ENCODE results near the gene TSNAXIP1. TPM values are rescaled to one million over a fixed set of nuclear protein-coding genes. Genes with fewer than 3 reads are reported as not detected.

Gene TSNAXIP1
- total RNA-seq, 1 experiment from 2014 or later: 0.84 TPM

DNA sequence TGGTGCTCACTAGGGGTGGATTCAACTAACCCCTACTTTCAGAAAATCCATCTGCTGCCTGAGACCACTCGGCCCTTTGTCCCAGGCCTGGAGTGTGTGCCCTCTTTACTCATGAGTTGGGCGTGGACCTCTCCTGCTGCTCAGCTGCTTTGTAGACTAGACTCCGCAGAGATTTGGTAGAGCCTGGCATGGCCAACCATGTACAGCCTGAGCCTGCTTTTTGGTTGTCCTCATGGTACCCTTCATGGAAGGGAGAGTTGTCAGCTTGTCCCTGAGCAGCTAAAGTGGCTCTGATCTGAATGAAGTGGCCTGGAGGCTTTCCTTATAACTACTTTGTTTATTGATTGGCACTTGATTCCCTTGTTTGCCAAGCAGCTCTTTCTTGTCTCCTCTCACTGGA lies 67.7 kb downstream of the TSNAXIP1 start:
- TF ChIP-seq CTCF (IDR thresholded peaks at IDR 0.05; ENCODE audit: insufficient read depth in 1 of 2, low read depth in 1 of 2, low read length in 1 of 2, severe bottlenecking in 1 of 2, unreplicated experiment in 1 of 2): no peak
- H3K27ac Mint-ChIP-seq (ENCODE audit: unreplicated experiment): peak overlapping the region; percentile 87
- CTCF ChIA-PET: interaction anchor here (2.0 kb wide), 1 partner anchor 9 kb away, joined by 20 read pairs; the partner anchor contains the start of gene NRN1L

DNA sequence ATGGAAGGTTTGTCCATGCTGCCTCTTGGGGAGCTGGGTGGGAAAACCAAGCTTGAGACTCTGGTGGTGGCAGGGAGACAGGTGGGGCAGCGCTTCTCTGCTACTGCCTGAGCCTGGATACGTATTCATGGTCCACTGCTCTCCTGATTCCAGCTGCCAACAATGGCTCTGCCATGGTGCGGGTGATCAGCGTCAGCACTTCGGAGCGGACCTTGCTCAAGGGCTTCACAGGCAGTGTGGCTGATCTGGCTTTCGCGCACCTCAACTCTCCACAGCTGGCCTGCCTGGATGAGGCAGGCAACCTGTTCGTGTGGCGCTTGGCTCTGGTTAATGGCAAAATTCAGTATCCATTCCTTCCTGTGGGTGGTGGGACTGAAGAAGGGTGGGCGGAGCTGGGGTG lies 70.4 kb downstream of the TSNAXIP1 start:
- Mint-ChIP-seq H3K4me3 (ENCODE audit: unreplicated experiment) (no peak overlapping the region), H3K9me3 (ENCODE audit: unreplicated experiment) (no peaks in the 10 kb centered on the region), H3K36me3 (ENCODE audit: insufficient read depth, unreplicated experiment) (peaks cover 81% of the 10 kb centered on the region), H3K27me3 (ENCODE audit: insufficient read depth, unreplicated experiment) (no peaks in the 10 kb centered on the region), H3K27ac (ENCODE audit: unreplicated experiment) (no peak overlapping the region), H3K4me1 (ENCODE audit: low read depth, unreplicated experiment) (peaks cover 34% of the 10 kb centered on the region)
- POLR2A ChIA-PET: no interaction called here
- Histone ChIP-seq H3K9me3 (no peaks in the 10 kb centered on the region), H3K27me3 (replicated peaks; ENCODE audit: control insufficient read depth, insufficient read depth, low read length) (no peaks in the 10 kb centered on the region), H3K4me1 (peaks cover 11% of the 10 kb centered on the region), H3K36me3 (ENCODE audit: control insufficient read depth, insufficient read depth, low read length) (peaks cover 20% of the 10 kb centered on the region), H3K4me3 (ENCODE audit: low read depth, low read length) (no peak overlapping the region)
- no TSS peak for BruUV-seq (replicated peaks)
- DNase-seq: no peak
- no peak for TF ChIP-seq CTCF (IDR thresholded peaks at IDR 0.05; ENCODE audit: insufficient read depth in 1 of 2, low read depth in 1 of 2, low read length in 1 of 2, severe bottlenecking in 1 of 2, unreplicated experiment in 1 of 2)
- CTCF ChIA-PET: interaction anchor here (1.0 kb wide), 1 partner anchor 58 kb away, joined by 3 read pairs; no protein-coding TSS in a partner anchor
- intact Hi-C loops (cut with micrococcal nuclease; ENCODE audit: unreplicated experiment): no loop called here

More for the DNA sequence above, 67.7 kb downstream of the TSNAXIP1 start:
- peaks cover 7% of the 10 kb centered on the region; the same call in 1 of the 2 replicates for H3K4me1 ChIP-seq
- Mint-ChIP-seq H3K4me3 (ENCODE audit: unreplicated experiment) (peak overlapping the region; percentile 90), H3K27me3 (ENCODE audit: insufficient read depth, unreplicated experiment) (no peaks in the 10 kb centered on the region), H3K36me3 (ENCODE audit: insufficient read depth, unreplicated experiment) (peaks cover 79% of the 10 kb centered on the region), H3K9me3 (ENCODE audit: unreplicated experiment) (no peaks in the 10 kb centered on the region), H3K4me1 (ENCODE audit: low read depth, unreplicated experiment) (peaks cover 20% of the 10 kb centered on the region)
- no peaks in the 10 kb centered on the region for H3K27me3 ChIP-seq (replicated peaks; ENCODE audit: control insufficient read depth, insufficient read depth, low read length)
- H3K4me3 ChIP-seq (ENCODE audit: low read depth, low read length): peak overlapping the region; percentile 93
- intact Hi-C loops (cut with micrococcal nuclease; ENCODE audit: unreplicated experiment): no loop called here
- H3K9me3 ChIP-seq: no peaks in the 10 kb centered on the region
- DNase-seq: no peak
- BruUV-seq (replicated peaks): no TSS peak
- H3K36me3 ChIP-seq (ENCODE audit: control insufficient read depth, insufficient read depth, low read length): peaks cover 18% of the 10 kb centered on the region
- POLR2A ChIA-PET: no interaction called here

Other genes with a start within 250 kb of the TSNAXIP1 start
- gene CTCF, start 244.4 kb upstream of the TSNAXIP1 start, total RNA-seq (2022): 60.8 and 67.8 TPM in 2 replicates
- gene CARMIL2, start 161.7 kb upstream of the TSNAXIP1 start, total RNA-seq (2022): 27.3 and 36.3 TPM in 2 replicates
- 38.6 and 46.1 TPM in 2 replicates for gene ACD, start 146.6 kb upstream of the TSNAXIP1 start, total RNA-seq (2022)
- gene PARD6A, start 145.9 kb upstream of the TSNAXIP1 start, total RNA-seq (2022): 7.1 and 8.4 TPM in 2 replicates
- gene ENKD1, start 140.1 kb upstream of the TSNAXIP1 start, total RNA-seq (2022): 7.3 and 8.9 TPM in 2 replicates
- 0.34 and 0.53 TPM in 2 replicates for gene C16orf86, start 140.1 kb upstream of the TSNAXIP1 start, total RNA-seq (2022)
- 12.7 and 13.4 TPM in 2 replicates for gene GFOD2, start 87.6 kb upstream of the TSNAXIP1 start, total RNA-seq (2022)
- 21.8 and 23.8 TPM in 2 replicates for gene RANBP10, start 329 bp upstream of the TSNAXIP1 start, total RNA-seq (2022)
- 46.8 and 50.5 TPM in 2 replicates for gene THAP11, start 35.4 kb downstream of the TSNAXIP1 start, total RNA-seq (2022)
- 239 and 245 TPM in 2 replicates for gene NUTF2, start 40.0 kb downstream of the TSNAXIP1 start, total RNA-seq (2022)
- 70.9 and 80.1 TPM in 2 replicates for gene CENPT, start 40.8 kb downstream of the TSNAXIP1 start, total RNA-seq (2022)
- gene EDC4, start 66.2 kb downstream of the TSNAXIP1 start, total RNA-seq (2022): 124 and 139 TPM in 2 replicates
- 0.93 TPM in 1 of 2 replicates, not detected in the other for gene NRN1L, start 78.0 kb downstream of the TSNAXIP1 start, total RNA-seq (2022)
- 35.1 and 41.3 TPM in 2 replicates for gene PSKH1, start 86.4 kb downstream of the TSNAXIP1 start, total RNA-seq (2022)
- 0.66 and 2.3 TPM in 2 replicates for gene CTRL, start 125.0 kb downstream of the TSNAXIP1 start, total RNA-seq (2022)
- 26.9 and 31.6 TPM in 2 replicates for gene PSMB10, start 130.0 kb downstream of the TSNAXIP1 start, total RNA-seq (2022)
- 26.3 and 33.3 TPM in 2 replicates for gene LCAT, start 137.2 kb downstream of the TSNAXIP1 start, total RNA-seq (2022)
- 97.0 and 107 TPM in 2 replicates for gene SLC12A4, start 161.7 kb downstream of the TSNAXIP1 start, total RNA-seq (2022)
- gene DPEP3, start 173.6 kb downstream of the TSNAXIP1 start, total RNA-seq (2022): not detected in 2 replicates
- not detected in 2 replicates for gene DPEP2, start 192.6 kb downstream of the TSNAXIP1 start, total RNA-seq (2022)
- gene DPEP2NB, start 209.0 kb downstream of the TSNAXIP1 start, total RNA-seq (2022): not detected in 2 replicates
- 15.9 and 17.1 TPM in 2 replicates for gene DDX28, start 216.3 kb downstream of the TSNAXIP1 start, total RNA-seq (2022)
- gene DUS2, start 216.4 kb downstream of the TSNAXIP1 start, total RNA-seq (2022): 33.6 and 37.4 TPM in 2 replicates

All from Caco-2 (cell line).